HG03520 (cell line): ENCODE measurements around the gene APCDD1L.

ENCODE experiments used
- ATAC-seq: cut with Tn5 transposase; IDR thresholded peaks from one replicate; pipeline ENCODE4 v1.9.1; 2021; ENCODE audit warnings: mild to moderate bottlenecking, moderate library complexity; ENCODE audit not compliant: unreplicated experiment

APCDD1L gene

GRCh38 chr20:58469616-58470015, 45.6 kb downstream of the APCDD1L start:
- ATAC-seq: no peak

GRCh38 chr20:58467572-58468527, 47.3 kb downstream of the APCDD1L start:
- ATAC-seq: no peak

GRCh38 chr20:58466729-58467571, 48.2 kb downstream of the APCDD1L start:
- no peak for ATAC-seq

GRCh38 chr20:58466095-58466708, 49.0 kb downstream of the APCDD1L start:
- no peak for ATAC-seq

- ATAC-seq: no peak
These were observed 50.4 kb downstream of the APCDD1L start for GRCh38 chr20:58464838-58465237.

- ATAC-seq: no peak
These were observed 51.9 kb downstream of the APCDD1L start for GRCh38 chr20:58463256-58463655.

GRCh38 chr20:58461899-58462298, 53.3 kb downstream of the APCDD1L start:
- no peak for ATAC-seq

GRCh38 chr20:58461104-58461503, 54.1 kb downstream of the APCDD1L start:
- no peak for ATAC-seq

GRCh38 chr20:58459058-58459750, 56.0 kb downstream of the APCDD1L start:
- peak; percentile 16 for ATAC-seq

- ATAC-seq: peak; percentile 95
These were observed 56.7 kb downstream of the APCDD1L start for GRCh38 chr20:58458342-58459057.

GRCh38 chr20:58457083-58457695, 58.0 kb downstream of the APCDD1L start:
- ATAC-seq: no peak

- ATAC-seq: no peak
These were observed 60.7 kb downstream of the APCDD1L start for GRCh38 chr20:58454460-58454859.

- ATAC-seq: no peak
These were observed 61.8 kb downstream of the APCDD1L start for GRCh38 chr20:58453391-58453790.

GRCh38 chr20:58452667-58453255, 62.4 kb downstream of the APCDD1L start:
- ATAC-seq: no peak

GRCh38 chr20:58450254-58450653, 64.9 kb downstream of the APCDD1L start:
- ATAC-seq: no peak

GRCh38 chr20:58449681-58450221, 65.4 kb downstream of the APCDD1L start:
- ATAC-seq: no peak

- ATAC-seq: no peak
These were observed 66.2 kb downstream of the APCDD1L start for GRCh38 chr20:58448958-58449357.

GRCh38 chr20:58447511-58448391, 67.4 kb downstream of the APCDD1L start:
- ATAC-seq: no peak
